Activated naive CD4-positive, alpha-beta T cell treated with anti-CD3 and anti-CD28 coated beads for 36 hours (primary cell): ENCODE results near the gene PIEZO1. TPM values are rescaled to one million over a fixed set of nuclear protein-coding genes. Genes with fewer than 3 reads are reported as not detected.

Source experiments
- CTCF ChIA-PET: fragments of 350-600 bp; sonication (Branson Sonifier 250); formaldehyde crosslinking; loops from one replicate; lab custom pipeline; 2021; ENCODE audit warnings: antibody characterized with exemption; lab: Charles Lee
- DNase-seq: peaks from one replicate; pipeline ENCODE4 v3.0.0-alpha.2; 2020
- H3K27ac Mint-ChIP-seq: one replicate; pipeline ENCODE4 v1.8.0; 2021; ENCODE audit warnings: mild to moderate bottlenecking, mixed read lengths
- H3K27me3 Mint-ChIP-seq: one replicate; pipeline ENCODE4 v1.8.0; 2021; ENCODE audit warnings: low read depth, mixed read lengths
- H3K36me3 Mint-ChIP-seq: one replicate; pipeline ENCODE4 v1.8.0; 2021; ENCODE audit warnings: low read depth, mixed read lengths
- H3K4me1 Mint-ChIP-seq: one replicate; pipeline ENCODE4 v1.8.0; 2021; ENCODE audit warnings: low read depth, mixed read lengths
- H3K4me3 Mint-ChIP-seq: one replicate; pipeline ENCODE4 v1.8.0; 2021; ENCODE audit warnings: mild to moderate bottlenecking, moderate library complexity, mixed read lengths
- H3K9me3 Mint-ChIP-seq: one replicate; pipeline ENCODE4 v1.8.0; 2021; ENCODE audit warnings: mixed read lengths
- intact Hi-C: fragments of 100-400 bp; cut with micrococcal nuclease; formaldehyde crosslinking; loops from one replicate; pipeline ENCODE4 v1.15.1; 2023
- total RNA-seq, 2 experiments: library from RNA; stranded (reverse); gene quantifications; one replicate each; pipeline ENCODE4 v1.2.3, GENCODE V29; 2021

PIEZO1 gene
- total RNA-seq, 2 experiments from 2014 or later = 78.2 to 80.1 TPM

DNA sequence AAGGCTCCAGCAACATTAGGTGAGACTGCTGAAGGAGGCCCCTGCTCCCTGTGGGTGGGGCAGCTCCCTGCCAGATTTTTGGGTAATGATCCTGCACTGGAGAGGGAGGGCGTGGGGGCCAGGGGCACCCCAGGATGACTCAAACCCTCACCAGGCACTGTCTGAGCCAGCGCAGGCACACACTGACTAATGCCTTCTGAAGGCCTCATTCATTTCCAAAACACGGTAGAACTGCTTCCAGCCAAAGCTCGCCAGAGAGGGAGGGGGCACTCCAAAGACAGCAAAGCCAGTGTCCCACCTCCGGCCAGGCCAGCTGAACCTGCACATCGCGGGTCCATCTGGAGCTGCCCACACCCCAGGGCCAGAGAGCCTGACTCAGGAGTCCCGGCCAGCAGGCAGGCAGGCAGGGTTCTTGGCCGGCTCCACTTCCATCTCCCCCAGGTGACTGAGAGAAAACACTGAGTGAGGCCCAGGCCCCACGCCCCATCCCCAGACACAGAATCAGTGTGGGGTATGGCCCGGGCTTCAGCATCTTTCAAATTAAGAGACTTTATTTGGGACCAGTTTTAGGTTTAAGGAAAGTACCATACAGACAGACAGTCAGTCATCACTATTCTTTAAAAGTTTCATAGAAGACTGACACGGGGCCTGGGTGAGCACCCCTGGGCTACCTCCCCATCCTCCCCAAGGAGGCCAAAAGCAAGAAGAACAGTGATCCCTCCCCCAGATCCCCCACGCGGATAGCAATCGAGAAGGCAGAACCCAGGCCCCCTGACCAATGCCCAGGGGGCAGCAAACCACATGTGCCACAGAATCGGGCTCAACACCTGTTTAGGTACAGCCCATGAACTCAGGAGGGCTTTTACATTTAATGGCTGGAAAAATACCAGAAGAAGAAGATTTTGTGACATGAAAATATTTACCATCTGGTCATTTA, 2.3 kb downstream of the PIEZO1 start:
- Mint-ChIP-seq H3K4me1 (peaks cover 46% of the 10 kb centered on the region), H3K9me3 (no peaks in the 10 kb centered on the region), H3K27ac (peak overlapping the region; percentile 95), H3K27me3 (no peaks in the 10 kb centered on the region), H3K4me3 (peak overlapping the region; percentile 65), H3K36me3 (no peaks in the 10 kb centered on the region)
- CTCF ChIA-PET = interaction anchor here (0.6 to 4.4 kb wide), 10 partner anchors 11 to 97 kb away, joined by 3 to 48 read pairs (median 5); no protein-coding TSS in a partner anchor
- peak; percentile 94 for DNase-seq
- intact Hi-C loops = loop anchor here (1.0 to 10.0 kb wide), 11 partner anchors 8 to 326 kb away; partner anchors contain the start of genes ACSF3, CYBA, GALNS and TRAPPC2L

DNA sequence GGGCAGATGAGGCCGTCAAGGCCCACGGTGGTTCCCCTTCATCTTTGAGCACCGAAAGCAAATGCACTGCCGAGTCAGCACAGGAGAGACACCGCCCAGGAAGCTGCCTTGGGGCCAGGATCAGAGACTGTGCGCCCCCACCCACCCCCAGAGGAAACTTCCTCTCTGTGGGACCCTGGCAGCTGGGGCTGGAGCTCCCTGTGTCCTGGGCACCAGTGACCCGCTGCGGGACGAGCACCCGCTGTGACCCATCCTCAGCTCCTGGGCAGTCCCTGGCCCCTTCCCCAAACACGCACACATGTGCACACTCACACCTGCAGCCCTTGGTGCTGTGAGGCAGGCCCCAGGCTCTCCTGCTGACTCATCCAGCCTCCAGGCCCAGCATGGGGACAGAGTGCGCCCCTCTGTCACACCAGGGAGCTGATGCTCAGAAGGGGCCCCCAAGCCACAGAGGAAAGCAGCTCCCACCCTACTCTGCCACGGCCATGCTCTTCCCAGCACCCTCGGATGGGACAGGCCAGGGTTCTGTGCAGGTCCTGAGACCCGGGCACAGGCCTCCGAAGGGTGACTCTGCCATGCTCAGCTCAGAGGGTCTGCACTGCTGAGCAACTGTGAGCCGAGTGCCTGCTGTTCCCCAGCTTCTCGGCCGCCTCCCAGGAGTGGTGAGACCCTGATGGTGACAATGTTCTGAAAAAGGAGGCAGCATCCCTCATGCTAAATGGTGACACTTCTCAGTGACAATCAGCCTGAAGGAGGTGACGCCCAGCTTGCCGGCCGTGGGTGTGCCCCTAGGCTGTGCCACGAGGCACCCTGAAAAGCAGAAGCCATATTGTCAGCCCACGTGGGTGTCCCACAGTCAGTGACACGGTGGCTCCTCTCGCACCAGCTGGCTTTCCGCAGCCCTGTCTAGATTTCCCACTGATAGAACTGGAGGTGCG, 3.6 kb downstream of the PIEZO1 start:
- intact Hi-C loops = loop anchor here (1.0 to 10.0 kb wide), 10 partner anchors 9 to 313 kb away; partner anchors contain the start of genes ACSF3, CTU2, CYBA and GALNS
- peak; percentile 84 for DNase-seq
- no peaks in the 10 kb centered on the region for H3K9me3 Mint-ChIP-seq

DNA sequence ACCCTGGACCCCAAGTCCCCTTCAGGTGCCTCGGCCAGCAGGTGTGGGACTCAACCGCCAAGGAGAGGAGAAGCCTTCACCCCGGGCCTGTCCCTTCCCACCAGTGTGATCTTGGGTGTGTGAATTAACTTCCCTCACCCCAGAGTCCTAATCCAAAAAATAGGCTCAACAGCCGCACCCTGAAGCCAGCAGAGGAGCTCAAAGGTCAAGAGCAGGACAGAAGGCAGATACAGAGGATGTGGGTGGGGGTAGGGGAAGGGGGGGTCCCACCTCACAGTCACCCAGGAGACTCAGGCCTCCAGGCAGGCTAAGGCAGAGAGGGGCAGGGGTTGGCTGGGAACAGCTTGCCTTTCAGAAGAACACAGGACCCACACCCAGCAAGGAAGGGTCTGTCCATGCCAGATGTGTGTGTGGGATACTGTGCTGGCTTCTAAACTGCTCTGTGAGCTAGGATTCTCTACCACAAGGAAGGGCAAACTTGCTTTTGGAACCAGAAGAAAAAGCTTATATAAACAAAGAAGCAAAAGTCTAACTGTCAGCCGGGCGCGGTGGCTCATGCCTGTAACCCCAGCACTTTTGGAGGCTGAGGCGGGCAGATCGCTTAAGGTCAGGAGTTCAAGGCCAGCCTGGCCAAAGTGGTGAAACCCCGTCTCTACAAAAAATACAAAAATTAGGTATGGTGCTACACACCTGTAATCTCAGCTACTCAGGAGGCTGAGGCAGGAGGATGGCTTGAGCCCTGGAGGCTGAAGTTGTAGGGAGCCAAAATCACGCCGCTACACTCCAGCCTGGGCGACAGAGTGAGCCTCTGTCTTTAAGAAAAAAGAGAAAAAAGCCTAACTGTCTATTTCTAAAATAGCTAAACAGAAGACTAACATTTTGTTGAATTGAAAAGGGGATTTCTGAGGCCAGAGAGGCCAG, 4.6 kb downstream of the PIEZO1 start:
- Mint-ChIP-seq H3K36me3 (no peaks in the 10 kb centered on the region), H3K27me3 (no peaks in the 10 kb centered on the region), H3K4me3 (peak overlapping the region; percentile 65), H3K27ac (peak overlapping the region; percentile 95), H3K9me3 (no peaks in the 10 kb centered on the region), H3K4me1 (peaks cover 46% of the 10 kb centered on the region)
- DNase-seq = no peak
- CTCF ChIA-PET = interaction anchor here (0.6 to 4.4 kb wide), 12 partner anchors 9 to 100 kb away, joined by 3 to 48 read pairs (median 5); no protein-coding TSS in a partner anchor
- intact Hi-C loops = loop anchor here (1.0 to 10.0 kb wide), 3 partner anchors 74 to 314 kb away; partner anchors contain the start of genes ACSF3, CTU2, RNF166 and ZC3H18

More for the DNA sequence above, 3.6 kb downstream of the PIEZO1 start:
- Mint-ChIP-seq H3K36me3 (no peaks in the 10 kb centered on the region), H3K4me1 (peaks cover 46% of the 10 kb centered on the region), H3K4me3 (peak overlapping the region; percentile 65), H3K27me3 (no peaks in the 10 kb centered on the region), H3K27ac (peak overlapping the region; percentile 95)
- CTCF ChIA-PET = interaction anchor here (0.9 to 4.4 kb wide), 12 partner anchors 9 to 101 kb away, joined by 3 to 48 read pairs (median 5); no protein-coding TSS in a partner anchor

DNA sequence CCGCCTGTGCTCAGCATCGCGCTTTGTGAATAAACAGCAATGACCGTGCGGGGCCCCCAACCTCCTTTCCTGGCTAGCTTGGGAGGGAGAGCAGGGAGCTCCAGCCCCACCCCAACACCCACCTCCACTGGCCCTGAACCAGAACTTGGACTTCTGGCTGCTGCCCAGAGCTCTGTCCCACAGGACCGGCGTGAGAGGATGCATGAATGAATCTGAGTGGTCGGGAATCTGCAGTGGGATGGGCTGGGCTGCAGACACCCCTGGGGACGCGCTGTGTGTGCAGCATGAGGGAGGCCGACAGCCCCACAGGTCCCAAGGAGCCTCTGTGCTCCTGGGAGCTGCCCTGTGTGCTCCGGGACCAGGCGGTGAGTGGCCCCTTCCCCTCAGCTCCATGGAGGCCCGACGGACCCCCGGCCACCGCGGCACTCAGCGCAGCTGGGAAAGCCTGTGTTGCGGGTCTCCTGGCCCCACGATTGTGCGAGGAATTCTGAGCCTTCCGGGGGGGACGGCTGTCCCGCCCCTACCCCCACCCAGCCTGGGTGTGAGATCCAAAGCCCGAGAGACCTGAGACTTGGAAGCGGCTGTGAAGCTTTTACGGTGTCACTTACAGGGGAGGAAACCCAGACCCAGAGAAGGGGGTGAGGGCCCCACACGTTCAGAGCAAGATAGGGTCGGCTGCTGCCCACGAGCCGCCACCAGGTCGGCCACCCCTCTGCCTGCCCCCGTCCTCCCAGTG, 5.4 kb downstream of the PIEZO1 start:
- H3K27me3 Mint-ChIP-seq = no peaks in the 10 kb centered on the region
- no peak overlapping the region for H3K4me3 Mint-ChIP-seq
- CTCF ChIA-PET = interaction anchor here (0.6 to 4.2 kb wide), 6 partner anchors 8 to 99 kb away, joined by 3 to 48 read pairs (median 5); no protein-coding TSS in a partner anchor
- H3K36me3 Mint-ChIP-seq = no peaks in the 10 kb centered on the region
- intact Hi-C loops = loop anchor here (10.0 kb wide), 2 partner anchors 205 to 315 kb away; partner anchors contain the start of genes ACSF3 and ZC3H18
- H3K4me1 Mint-ChIP-seq = peaks cover 46% of the 10 kb centered on the region
- H3K27ac Mint-ChIP-seq = no peak overlapping the region
- no peak for DNase-seq
- no peaks in the 10 kb centered on the region for H3K9me3 Mint-ChIP-seq

DNA sequence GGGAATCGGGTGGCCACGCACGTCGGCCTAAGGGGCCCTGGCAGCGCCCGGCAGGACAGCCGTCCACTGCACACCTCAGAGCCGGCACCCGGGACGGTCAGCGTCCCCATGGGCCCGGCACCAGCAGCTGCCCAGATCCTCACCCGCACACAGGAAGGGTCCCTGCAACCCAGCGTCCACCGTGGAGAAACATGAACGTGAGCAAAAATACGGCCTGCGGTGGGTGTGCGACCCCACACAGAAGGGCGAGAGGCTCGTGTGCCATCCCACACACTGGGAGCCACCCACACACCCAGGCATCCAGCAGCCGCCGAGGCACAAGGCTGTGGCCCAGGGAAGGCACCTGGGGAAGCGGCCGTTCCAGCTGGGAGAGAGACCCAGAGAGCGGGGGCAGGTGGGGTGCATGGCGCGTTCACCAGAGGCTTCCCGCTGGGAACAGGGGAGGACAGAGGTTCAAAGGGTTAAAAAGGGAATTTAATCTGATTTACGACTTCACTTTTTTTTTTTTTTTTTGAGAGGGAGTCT, 6.4 kb downstream of the PIEZO1 start:
- intact Hi-C loops = no loop called here
- Mint-ChIP-seq H3K27me3 (no peaks in the 10 kb centered on the region), H3K36me3 (no peaks in the 10 kb centered on the region), H3K4me1 (peaks cover 48% of the 10 kb centered on the region), H3K4me3 (no peak overlapping the region), H3K9me3 (no peaks in the 10 kb centered on the region), H3K27ac (no peak overlapping the region)
- DNase-seq = no peak
- CTCF ChIA-PET = interaction anchor here (1.0 to 3.0 kb wide), 4 partner anchors 33 to 41 kb away, joined by 4 to 14 read pairs (median 5); no protein-coding TSS in a partner anchor

DNA sequence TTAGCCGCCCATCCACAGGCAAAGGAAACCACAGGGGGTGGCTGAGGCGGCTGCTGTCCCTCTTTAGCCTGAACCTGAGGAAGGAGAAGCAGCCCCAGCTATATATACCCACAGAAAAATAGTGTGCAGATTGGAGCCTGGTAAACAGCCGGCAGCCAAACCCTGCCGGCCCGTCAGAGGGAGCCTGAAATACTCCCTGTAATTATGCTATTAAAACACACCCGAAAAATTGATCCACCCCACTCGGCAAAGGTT, 6.8 kb downstream of the PIEZO1 start:
- H3K4me3 Mint-ChIP-seq = no peak overlapping the region
- H3K27me3 Mint-ChIP-seq = no peaks in the 10 kb centered on the region

DNA sequence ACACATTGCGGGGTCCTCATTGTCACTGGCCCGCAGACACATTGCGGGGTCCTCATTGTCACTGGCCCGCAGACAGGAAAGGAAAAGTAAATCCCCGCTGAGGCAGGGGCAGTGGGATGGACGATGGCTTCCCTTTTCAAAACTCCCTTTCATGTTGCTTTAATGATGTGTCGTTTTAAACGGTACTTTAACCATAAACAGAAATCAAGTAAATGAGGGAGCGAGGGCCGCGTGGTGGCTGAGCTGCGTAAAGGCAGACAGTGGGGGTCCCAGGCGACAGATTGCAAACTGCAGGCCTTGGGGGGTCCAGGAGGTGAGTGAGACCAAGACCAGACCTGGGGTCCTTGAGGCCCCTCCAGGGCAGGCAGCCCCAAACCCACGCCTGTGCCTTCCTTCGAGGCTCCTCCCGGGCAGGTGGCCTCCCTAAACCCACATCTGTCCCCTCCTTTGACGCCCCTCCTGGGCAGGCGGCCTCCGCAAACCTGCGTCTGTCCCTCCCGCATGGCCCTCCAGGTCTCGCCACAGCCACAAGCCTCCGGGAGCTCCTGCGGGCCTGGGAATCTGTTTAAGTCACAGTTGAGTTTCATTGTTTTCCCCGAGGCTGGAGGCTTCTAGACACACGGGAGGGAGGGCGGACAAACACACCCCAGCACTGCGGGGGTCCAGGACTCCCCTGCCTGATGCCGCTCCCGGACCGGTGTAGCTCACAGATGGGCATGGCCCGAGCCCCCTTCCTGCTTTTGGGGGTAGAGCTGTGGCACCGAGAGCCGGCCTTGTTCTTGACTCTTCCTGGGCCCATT, 7.3 kb downstream of the PIEZO1 start:
- H3K9me3 Mint-ChIP-seq = no peaks in the 10 kb centered on the region
- DNase-seq = no peak
- no peaks in the 10 kb centered on the region for H3K36me3 Mint-ChIP-seq
- peaks cover 39% of the 10 kb centered on the region for H3K4me1 Mint-ChIP-seq
- intact Hi-C loops = no loop called here
- H3K4me3 Mint-ChIP-seq = no peak overlapping the region
- CTCF ChIA-PET = interaction anchor here (1.0 to 1.6 kb wide), 3 partner anchors 32 to 40 kb away, joined by 4 to 5 read pairs (median 5); no protein-coding TSS in a partner anchor
- no peaks in the 10 kb centered on the region for H3K27me3 Mint-ChIP-seq
- no peak overlapping the region for H3K27ac Mint-ChIP-seq

More for the DNA sequence above, 6.8 kb downstream of the PIEZO1 start:
- no peak for DNase-seq
- intact Hi-C loops = no loop called here
- CTCF ChIA-PET = interaction anchor here (1.0 to 1.6 kb wide), 3 partner anchors 32 to 41 kb away, joined by 4 to 5 read pairs (median 5); no protein-coding TSS in a partner anchor
- Mint-ChIP-seq H3K9me3 (no peaks in the 10 kb centered on the region), H3K27ac (no peak overlapping the region), H3K4me1 (peaks cover 44% of the 10 kb centered on the region), H3K36me3 (no peaks in the 10 kb centered on the region)

DNA sequence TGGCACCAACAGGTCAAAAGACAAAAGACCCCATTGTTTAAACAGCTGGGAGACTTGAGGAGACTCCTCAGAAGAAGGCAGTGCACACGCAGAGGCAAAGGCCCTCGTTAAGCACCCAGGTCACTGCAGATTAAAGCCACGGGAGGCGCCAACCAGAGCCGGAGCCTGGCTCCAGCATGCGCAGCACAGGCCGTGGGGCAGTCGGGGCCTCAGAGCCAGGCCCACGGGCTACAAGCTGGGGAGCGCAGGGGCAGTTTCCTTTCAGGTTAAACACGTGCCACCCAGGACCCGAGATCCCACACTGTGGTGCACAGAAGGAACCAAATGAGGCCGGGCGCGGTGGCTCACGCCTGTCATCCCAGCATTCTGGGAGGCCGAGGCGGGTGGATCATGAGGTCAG, 9.2 kb downstream of the PIEZO1 start:
- Mint-ChIP-seq H3K36me3 (no peaks in the 10 kb centered on the region), H3K27me3 (no peaks in the 10 kb centered on the region), H3K27ac (no peak overlapping the region), H3K4me1 (peaks cover 25% of the 10 kb centered on the region), H3K9me3 (no peaks in the 10 kb centered on the region), H3K4me3 (no peak overlapping the region)
- DNase-seq = no peak
- intact Hi-C loops = no loop called here
- CTCF ChIA-PET = interaction anchor here (0.7 kb wide), 1 partner anchor 22 kb away, joined by 3 read pairs; no protein-coding TSS in a partner anchor

DNA sequence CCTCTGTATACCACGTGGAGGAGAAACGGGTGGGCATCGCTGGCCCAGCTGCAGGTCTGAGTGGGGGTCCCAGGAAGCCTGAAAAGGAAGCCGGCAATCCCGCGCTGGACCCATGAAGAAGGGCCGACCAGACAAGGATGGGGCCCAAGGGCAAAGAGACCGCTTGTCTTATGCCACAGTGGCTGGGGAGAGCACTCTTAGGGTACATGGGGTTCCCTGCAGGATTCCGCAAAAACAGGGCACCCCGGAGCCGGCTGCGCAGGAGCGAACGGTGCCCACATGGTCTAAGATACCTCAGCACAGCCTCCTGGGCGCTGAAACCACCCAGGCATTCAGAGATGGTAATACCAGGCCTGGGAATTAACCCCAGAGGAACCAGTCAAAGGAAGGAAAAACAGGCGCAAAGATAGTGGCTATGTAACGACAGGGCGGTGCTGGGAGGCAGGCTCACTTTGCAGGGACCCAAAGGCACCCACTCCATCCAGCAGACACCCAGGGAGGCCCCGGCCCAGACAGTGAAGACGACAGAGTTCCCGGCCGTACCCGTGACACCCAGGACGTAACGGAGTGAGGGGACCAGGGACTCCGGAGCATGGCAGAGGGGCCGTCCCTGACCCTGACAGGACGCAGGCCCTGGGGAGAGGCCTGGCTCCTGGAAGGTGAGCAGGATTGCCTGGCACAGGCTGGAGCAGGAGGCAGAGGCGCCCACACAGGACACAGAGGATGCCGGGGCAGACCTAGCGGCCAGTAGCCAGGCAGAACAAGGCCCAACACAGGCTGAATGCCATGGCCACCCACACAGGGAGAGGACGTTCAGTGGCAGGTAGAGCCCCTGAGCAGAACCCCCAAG, 10.3 kb downstream of the PIEZO1 start:
- DNase-seq = no peak
- CTCF ChIA-PET = no interaction called here
- no peak overlapping the region for H3K27ac Mint-ChIP-seq
- peaks cover 20% of the 10 kb centered on the region for H3K4me1 Mint-ChIP-seq
- no peaks in the 10 kb centered on the region for H3K9me3 Mint-ChIP-seq
- intact Hi-C loops = no loop called here
- no peaks in the 10 kb centered on the region for H3K27me3 Mint-ChIP-seq
- H3K4me3 Mint-ChIP-seq = no peak overlapping the region
- H3K36me3 Mint-ChIP-seq = no peaks in the 10 kb centered on the region
